ENCODE results near the gene CEMP1. TPM values are rescaled to one million over a fixed set of nuclear protein-coding genes. Genes with fewer than 3 reads are reported as not detected.

The CEMP1 gene
- total RNA-seq, 4 donors from 2014 or later: 0.40 TPM; not detected in 3

DNA sequence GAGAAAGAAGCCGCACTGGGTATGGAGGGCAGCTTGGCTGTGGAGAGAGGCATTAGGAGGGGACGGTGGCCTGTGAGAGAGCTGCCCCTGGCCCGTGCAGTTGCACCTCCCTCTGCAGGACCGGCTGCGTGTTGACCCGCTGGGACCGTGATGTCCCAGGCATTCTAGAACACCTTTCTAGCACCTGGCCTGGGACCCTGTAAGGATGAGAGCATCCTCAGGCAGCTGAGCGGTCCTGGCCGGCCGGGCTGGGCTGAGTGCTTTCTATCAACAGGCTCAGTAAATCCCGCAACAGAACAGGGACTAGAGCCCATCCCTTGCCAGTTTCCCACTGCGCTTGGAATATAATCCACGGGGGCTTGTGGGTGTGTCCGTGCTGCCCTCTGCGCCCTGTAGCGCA lies 41.6 kb downstream of the CEMP1 start:
- peaks cover 0 to 28% of the 10 kb centered on the region in 2 donors for H3K36me3 ChIP-seq
- H3K27me3 ChIP-seq: no peaks in the 10 kb centered on the region
- H3K27ac ChIP-seq: no peak overlapping the region
- no peak for TF ChIP-seq POLR2A (IDR thresholded peaks at IDR 0.05)
- TF ChIP-seq EP300 (IDR thresholded peaks at IDR 0.05): no peak
- no peak for TF ChIP-seq POLR2AphosphoS5 (IDR thresholded peaks at IDR 0.05)
- TF ChIP-seq, protein P1, sequence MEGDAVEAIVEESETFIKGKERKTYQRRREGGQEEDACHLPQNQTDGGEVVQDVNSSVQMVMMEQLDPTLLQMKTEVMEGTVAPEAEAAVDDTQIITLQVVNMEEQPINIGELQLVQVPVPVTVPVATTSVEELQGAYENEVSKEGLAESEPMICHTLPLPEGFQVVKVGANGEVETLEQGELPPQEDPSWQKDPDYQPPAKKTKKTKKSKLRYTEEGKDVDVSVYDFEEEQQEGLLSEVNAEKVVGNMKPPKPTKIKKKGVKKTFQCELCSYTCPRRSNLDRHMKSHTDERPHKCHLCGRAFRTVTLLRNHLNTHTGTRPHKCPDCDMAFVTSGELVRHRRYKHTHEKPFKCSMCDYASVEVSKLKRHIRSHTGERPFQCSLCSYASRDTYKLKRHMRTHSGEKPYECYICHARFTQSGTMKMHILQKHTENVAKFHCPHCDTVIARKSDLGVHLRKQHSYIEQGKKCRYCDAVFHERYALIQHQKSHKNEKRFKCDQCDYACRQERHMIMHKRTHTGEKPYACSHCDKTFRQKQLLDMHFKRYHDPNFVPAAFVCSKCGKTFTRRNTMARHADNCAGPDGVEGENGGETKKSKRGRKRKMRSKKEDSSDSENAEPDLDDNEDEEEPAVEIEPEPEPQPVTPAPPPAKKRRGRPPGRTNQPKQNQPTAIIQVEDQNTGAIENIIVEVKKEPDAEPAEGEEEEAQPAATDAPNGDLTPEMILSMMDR (IDR thresholded peaks at IDR 0.05): no peak
- peaks cover 0 to 20% (median 0%) of the 10 kb centered on the region in 3 donors for H3K4me1 ChIP-seq
- H3K9me3 ChIP-seq: no peaks in the 10 kb centered on the region
- H3K4me3 ChIP-seq: no peak overlapping the region
- no peak for ATAC-seq
- 87 to 100% methylated on average over 3 to 7 of the region's 16 CpGs for WGBS, 2 donors (ENCODE audit: low coverage in 1 of 2)

- Histone ChIP-seq H3K36me3 (peaks cover 0 to 28% of the 10 kb centered on the region in 2 donors), H3K27ac (no peak overlapping the region), H3K4me1 (peaks cover 0 to 36% (median 4%) of the 10 kb centered on the region in 3 donors), H3K27me3 (no peaks in the 10 kb centered on the region), H3K9me3 (no peaks in the 10 kb centered on the region), H3K4me3 (no peak overlapping the region)
- 40 to 89% methylated on average over 1 to 4 of the region's 15 CpGs for WGBS, 2 donors (ENCODE audit: low coverage in 1 of 2)
- no peak for ATAC-seq
- no peak for TF ChIP-seq POLR2A (IDR thresholded peaks at IDR 0.05)
- TF ChIP-seq, protein P1 (IDR thresholded peaks at IDR 0.05): no peak
- no peak for TF ChIP-seq POLR2AphosphoS5 (IDR thresholded peaks at IDR 0.05)
- no peak for TF ChIP-seq EP300 (IDR thresholded peaks at IDR 0.05)
These were observed 43.2 kb downstream of the CEMP1 start for GRCh38 chr16:2487903-2488531.

- no peaks in the 10 kb centered on the region for H3K9me3 ChIP-seq
- peaks cover 0 to 26% of the 10 kb centered on the region in 2 donors for H3K36me3 ChIP-seq
- peaks cover 0 to 41% (median 8%) of the 10 kb centered on the region in 3 donors for H3K4me1 ChIP-seq
- H3K27me3 ChIP-seq: no peaks in the 10 kb centered on the region
- no peak overlapping the region for H3K27ac ChIP-seq
- ATAC-seq: no peak
- H3K4me3 ChIP-seq: no peak overlapping the region
- TF ChIP-seq POLR2AphosphoS5 (IDR thresholded peaks at IDR 0.05) (no peak), POLR2A (IDR thresholded peaks at IDR 0.05) (no peak), EP300 (IDR thresholded peaks at IDR 0.05) (no peak)
- TF ChIP-seq, protein P1 (IDR thresholded peaks at IDR 0.05): no peak
- WGBS, 2 donors (ENCODE audit: low coverage in 1 of 2): 75 to 81% methylated on average over 4 of the region's 8 CpGs
These were observed 43.7 kb downstream of the CEMP1 start for GRCh38 chr16:2487517-2487842.

GRCh38 chr16:2486645-2487516 lies 44.3 kb downstream of the CEMP1 start:
- Histone ChIP-seq H3K27ac (no peak overlapping the region), H3K9me3 (no peaks in the 10 kb centered on the region), H3K4me3 (no peak overlapping the region), H3K27me3 (no peaks in the 10 kb centered on the region), H3K4me1 (peaks cover 0 to 47% (median 10%) of the 10 kb centered on the region in 3 donors), H3K36me3 (peaks cover 0 to 21% of the 10 kb centered on the region in 2 donors)
- 65 to 67% methylated on average over 12 to 14 of the region's 29 CpGs for WGBS, 2 donors (ENCODE audit: low coverage in 1 of 2)
- ATAC-seq: no peak
- TF ChIP-seq, protein P1 (IDR thresholded peaks at IDR 0.05): peak in 1 of 4 experiments; percentile 10
- TF ChIP-seq EP300 (IDR thresholded peaks at IDR 0.05): no peak

Data from gastroesophageal sphincter (tissue), 4 donors.